NT2/D1 (cell line): Measurements from ENCODE around the gene SRD5A3.
"Not testable (repeated sequence)": the region's sequence is repeated elsewhere in the genome, so short reads cannot be mapped to it uniquely, and the experiment has no call there.

Source experiments
- YY1 ChIP-seq: IDR thresholded peaks from 2 replicates; pipeline ENCODE4 v1.6.1; 2011; ENCODE audit not compliant: insufficient read length, insufficient read depth
- ZNF274 ChIP-seq: IDR thresholded peaks from 2 replicates; pipeline ENCODE4 v1.6.1; 2011; ENCODE audit warnings: mild to moderate bottlenecking, low read depth, low read length

GRCh38 chr4:55350870-55351269 lies 4.8 kb downstream of the SRD5A3 start:
- TF ChIP-seq YY1, ZNF274: not testable (repeated sequence)
